Coronary artery (tissue), 2 donors: ENCODE data around the gene WSCD2.

Experiments used
- DNase-seq: peaks from one replicate; pipeline ENCODE4 v3.0.0-alpha.2; 2017; ENCODE audit warnings: low spot score
- H3K27ac ChIP-seq, 2 donors: fragments of 200-600 bp; sonication (generic); one replicate each; pipeline ENCODE4 v1.5.1; 2016 to 2019
- H3K4me3 ChIP-seq: fragments of 200-600 bp; sonication (generic); 2 replicates; pipeline ENCODE4 v1.5.1; 2016; ENCODE audit warnings: mild to moderate bottlenecking, moderate library complexity
- CTCF ChIP-seq: fragments of 200-600 bp; sonication (generic); IDR thresholded peaks from one replicate; pipeline ENCODE4 v1.5.1; 2019; ENCODE audit warnings: antibody characterized with exemption

WSCD2 gene

GRCh38 chr12:108125073-108125472 lies 4.0 kb upstream of the WSCD2 start:
- TF ChIP-seq CTCF, result no peak
- H3K27ac ChIP-seq, result no peak overlapping the region
- no peak overlapping the region for H3K4me3 ChIP-seq
- no peak for DNase-seq

GRCh38 chr12:108126212-108126611 lies 2.9 kb upstream of the WSCD2 start:
- H3K27ac ChIP-seq, result no peak overlapping the region
- H3K4me3 ChIP-seq, result no peak overlapping the region
- no peak for DNase-seq
- TF ChIP-seq CTCF, result no peak

- no peak for DNase-seq
- no peak overlapping the region for H3K4me3 ChIP-seq
- H3K27ac ChIP-seq, result no peak overlapping the region
Observed at GRCh38 chr12:108126990-108127501, 2.0 kb upstream of the WSCD2 start.

GRCh38 chr12:108127654-108128053 lies 1.4 kb upstream of the WSCD2 start:
- Histone ChIP-seq H3K4me3 (no peak overlapping the region), H3K27ac (no peak overlapping the region)
- DNase-seq, result no peak
- TF ChIP-seq CTCF, result no peak

More at GRCh38 chr12:108126990-108127501, 2.0 kb upstream of the WSCD2 start:
- no peak for TF ChIP-seq CTCF

GRCh38 chr12:108128221-108129016 lies 669 bp upstream of the WSCD2 start:
- Histone ChIP-seq H3K27ac (peak overlapping the region; percentile 42 to 82), H3K4me3 (peak overlapping the region; percentile 72)
- DNase-seq, result no peak
- no peak for TF ChIP-seq CTCF

- Histone ChIP-seq H3K27ac (peak overlapping the region in 1 of 2 donors; percentile 5), H3K4me3 (no peak overlapping the region)
- no peak for DNase-seq
- no peak for TF ChIP-seq CTCF
Observed at GRCh38 chr12:108131035-108131434, 1.9 kb downstream of the WSCD2 start.

GRCh38 chr12:108131657-108132126 lies 2.6 kb downstream of the WSCD2 start:
- Histone ChIP-seq H3K4me3 (peak overlapping the region; percentile 21), H3K27ac (peak overlapping the region in 1 of 2 donors; percentile 5)
- no peak for DNase-seq
- TF ChIP-seq CTCF, result no peak
